Fibroblast of skin of left biceps (primary cell): Measurements from ENCODE around the gene IL17RE.

Source experiments
- DNase-seq, 2 experiments: peaks; one replicate each; pipeline ENCODE4 v3.0.0-alpha.2; 2013; ENCODE audit warnings: low read depth in 2 of 2

IL17RE gene

DNA sequence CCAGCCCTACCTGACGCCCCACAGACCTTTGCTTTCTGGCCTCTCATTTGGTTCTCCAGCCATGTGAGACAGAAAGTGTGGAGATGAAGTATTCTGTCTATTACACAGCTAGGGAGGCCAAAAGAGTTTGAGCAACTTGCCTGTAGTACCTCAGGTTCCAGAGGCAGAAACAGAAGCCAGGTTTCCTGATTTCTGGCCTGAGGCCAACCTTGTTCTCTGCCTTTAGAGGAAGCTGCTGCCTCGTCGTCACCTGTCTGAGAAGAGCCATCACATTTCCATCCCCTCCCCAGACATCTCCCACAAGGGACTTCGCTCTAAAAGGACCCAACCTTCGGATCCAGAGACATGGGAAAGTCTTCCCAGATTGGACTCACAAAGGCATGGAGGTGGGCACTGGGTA lies 3.8 kb downstream of the IL17RE start:
- DNase-seq: no peak

GRCh38 chr3:9908286-9908685 lies 5.6 kb downstream of the IL17RE start:
- DNase-seq: no peak

GRCh38 chr3:9909221-9910013 lies 6.8 kb downstream of the IL17RE start:
- no peak for DNase-seq

GRCh38 chr3:9911863-9912262 lies 9.2 kb downstream of the IL17RE start:
- DNase-seq: no peak

DNA sequence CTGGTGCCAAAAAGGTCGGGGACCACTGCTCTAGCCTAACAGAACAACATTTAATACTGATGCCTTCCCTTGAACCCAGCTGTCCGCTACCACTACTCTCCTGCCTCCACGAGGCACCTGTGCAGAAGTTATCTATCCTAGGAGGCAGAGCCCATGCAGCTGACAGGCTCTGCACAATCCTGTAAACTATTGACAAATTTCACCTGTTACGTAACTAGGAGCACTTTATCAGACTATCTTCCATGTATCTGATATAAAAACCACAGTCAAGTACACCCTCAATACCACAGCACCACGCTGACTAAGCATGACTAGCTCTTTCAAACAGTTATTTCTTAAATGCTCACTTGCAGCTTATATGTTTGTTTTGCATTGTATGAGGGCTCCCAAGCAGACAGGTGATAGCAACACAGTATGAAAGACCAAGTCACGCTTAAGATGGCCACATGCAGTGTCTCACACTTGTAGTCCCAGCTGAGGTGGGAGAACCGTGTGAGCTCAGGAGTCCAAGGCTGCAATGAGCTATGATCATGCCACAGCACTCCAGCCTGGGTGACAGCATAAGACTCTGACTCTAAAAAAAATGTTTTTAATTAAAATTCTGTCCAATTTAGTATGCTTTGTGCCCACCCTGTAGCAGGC lies 9.8 kb downstream of the IL17RE start:
- DNase-seq: no peak

- no peak for DNase-seq
Observed at GRCh38 chr3:9913601-9914000, 11.0 kb downstream of the IL17RE start.

DNA sequence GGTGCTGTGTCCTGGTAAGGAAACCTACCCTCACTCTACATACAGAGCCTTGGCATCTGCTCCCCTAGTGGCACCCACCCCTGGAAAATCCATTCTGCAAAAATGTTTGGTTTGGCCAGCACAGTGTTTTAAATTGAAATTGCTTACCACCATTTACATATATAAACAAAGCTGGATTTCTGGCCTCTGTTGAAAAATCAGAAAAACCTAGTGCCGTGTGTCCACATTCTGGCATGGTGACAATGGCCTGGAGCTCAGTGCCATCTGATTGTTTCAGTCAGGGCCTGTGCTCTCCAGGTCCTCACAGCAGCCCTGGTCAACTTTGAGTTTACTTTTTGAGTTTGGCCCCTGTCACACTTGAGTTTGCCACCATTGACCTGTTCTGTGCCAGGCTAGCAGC lies 11.4 kb downstream of the IL17RE start:
- DNase-seq: no peak

- no peak for DNase-seq
Observed at GRCh38 chr3:9914559-9915253, 12.1 kb downstream of the IL17RE start.

GRCh38 chr3:9915254-9916141 lies 12.8 kb downstream of the IL17RE start:
- DNase-seq: no peak

DNA sequence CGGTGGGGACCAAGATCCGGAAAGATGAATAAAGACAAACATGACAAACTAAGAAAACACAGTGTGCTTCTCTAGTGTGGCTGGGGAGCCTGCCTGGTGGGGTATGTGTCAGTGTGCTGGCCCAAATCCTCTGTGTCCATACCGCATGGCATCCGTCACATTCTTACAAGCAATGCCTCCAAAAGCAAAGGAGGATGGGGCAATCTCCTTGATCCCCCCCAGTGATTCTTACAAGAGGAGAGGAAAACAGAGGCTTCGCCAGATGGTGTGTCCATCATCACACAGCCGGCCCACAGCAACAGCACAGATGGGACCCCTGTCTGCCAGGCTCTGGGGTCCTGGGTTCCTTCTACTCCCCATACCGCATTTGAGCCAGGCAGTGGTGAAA lies 13.7 kb downstream of the IL17RE start:
- DNase-seq: no peak

DNA sequence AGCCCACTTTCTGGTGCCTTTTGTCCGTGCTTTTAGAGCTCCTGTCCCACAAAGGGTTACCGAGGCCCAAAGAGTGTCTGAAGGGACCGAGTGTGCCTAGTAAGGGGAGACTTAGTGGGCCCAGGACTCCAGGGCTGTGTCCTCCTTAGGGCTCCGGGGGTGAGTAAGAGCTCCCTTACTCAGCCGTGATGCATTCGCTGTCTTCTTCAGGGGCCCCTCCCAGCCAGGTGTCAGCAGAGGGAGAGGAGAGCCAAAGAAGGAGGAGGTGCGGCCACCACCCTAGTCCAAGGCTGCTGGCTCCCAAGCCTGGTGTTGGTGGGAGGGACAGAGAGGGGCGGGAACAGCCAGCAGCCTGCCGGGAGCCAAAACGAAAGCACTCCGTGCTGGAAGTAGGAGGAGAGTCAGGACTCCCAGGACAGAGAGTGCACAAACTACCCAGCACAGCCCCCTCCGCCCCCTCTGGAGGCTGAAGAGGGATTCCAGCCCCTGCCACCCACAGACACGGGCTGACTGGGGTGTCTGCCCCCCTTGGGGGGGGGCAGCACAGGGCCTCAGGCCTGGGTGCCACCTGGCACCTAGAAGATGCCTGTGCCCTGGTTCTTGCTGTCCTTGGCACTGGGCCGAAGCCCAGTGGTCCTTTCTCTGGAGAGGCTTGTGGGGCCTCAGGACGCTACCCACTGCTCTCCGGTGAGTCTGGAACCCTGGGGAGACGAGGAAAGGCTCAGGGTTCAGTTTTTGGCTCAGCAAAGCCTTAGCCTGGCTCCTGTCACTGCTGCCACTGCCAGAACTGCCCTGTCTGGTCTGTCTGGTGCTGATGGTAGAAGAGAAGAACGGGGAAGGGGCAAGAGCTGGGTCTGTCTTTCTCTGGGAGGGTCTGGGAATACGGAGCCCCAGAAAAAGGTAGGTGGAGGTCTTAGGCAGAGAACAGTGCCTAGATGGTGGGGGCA lies 14.4 kb downstream of the IL17RE start, which contains the start of gene IL17RC:
Gene IL17RC (plus strand): TSS at position 365 of the 947 bp plus-strand sequence. CDS start 218 bp downstream, at position 583.
- DNase-seq: peak in 1 of 2 experiments; percentile 47

GRCh38 chr3:9917820-9918219 lies 15.2 kb downstream of the IL17RE start:
- no peak for DNase-seq

DNA sequence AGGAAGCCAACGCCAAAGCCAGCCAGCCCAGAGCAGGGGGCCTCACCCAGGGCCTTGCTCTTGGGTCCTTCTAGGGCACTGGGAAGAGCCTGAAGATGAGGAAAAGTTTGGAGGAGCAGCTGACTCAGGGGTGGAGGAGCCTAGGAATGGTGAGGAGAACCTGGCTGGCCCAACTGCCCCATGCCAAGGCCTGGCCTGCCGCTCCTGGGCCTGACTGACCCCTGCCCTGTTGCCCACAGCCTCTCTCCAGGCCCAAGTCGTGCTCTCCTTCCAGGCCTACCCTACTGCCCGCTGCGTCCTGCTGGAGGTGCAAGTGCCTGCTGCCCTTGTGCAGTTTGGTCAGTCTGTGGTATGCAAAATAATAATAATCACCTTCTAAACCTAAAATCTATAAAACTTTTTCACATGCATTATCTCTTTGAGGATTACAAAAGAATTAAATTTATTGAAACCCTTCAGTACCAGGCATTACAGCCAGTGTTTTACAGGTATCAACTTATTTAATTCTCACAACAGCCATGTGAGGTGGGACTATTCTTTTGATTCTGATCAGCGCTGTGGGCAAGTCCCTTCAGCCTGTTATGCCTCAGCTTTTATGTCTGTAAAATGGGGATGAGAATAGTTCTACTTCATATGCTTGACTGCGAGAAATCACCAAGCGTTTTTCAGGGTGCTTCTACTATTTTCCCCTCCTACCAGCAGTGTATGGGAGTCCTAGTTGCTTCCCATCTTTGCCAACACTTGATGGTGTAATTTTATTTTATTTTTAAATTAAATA lies 15.8 kb downstream of the IL17RE start:
- DNase-seq: no peak

DNA sequence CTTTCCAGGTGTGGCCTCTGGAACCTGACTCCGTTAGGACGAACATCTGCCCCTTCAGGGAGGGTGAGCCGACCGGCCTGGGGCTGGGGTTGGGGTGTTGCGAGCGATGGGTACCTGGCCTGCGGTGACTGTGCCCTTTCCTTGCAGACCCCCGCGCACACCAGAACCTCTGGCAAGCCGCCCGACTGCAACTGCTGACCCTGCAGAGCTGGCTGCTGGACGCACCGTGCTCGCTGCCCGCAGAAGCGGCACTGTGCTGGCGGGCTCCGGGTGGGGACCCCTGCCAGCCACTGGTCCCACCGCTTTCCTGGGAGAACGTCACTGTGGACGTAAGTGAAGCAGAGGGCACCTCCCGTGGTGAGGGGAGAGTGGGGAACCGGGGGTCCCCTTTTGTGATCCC lies 25.5 kb downstream of the IL17RE start:
- no peak for DNase-seq

DNA sequence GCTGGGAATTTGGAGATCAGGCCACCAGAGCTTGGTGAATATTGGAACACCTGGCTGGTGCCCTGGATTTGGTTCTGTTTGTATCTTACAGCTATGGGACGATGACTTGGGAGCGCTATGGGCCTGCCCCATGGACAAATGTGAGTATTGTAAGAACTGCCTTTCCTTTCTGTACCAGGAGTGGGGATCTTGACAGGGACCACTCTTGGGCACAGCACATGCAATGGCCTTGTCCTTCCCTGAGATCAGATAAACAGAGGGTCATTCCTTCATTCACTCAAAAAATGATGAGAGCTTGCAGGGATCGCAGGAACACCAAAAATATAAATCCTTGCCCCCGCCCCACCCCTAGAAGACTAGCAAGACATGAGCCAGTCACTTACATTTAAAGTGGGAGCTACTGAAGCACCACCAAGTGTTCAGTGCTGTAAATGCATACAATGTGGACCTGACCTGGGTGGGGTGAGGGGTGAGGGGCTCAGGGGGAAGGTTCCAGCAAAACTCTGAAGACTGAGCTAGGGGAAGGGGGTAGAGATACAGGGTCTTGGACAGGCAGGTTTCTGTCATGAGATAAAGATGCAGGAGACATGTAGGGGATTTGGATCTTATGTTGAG lies 28.3 kb downstream of the IL17RE start:
- DNase-seq: no peak

GRCh38 chr3:9932535-9932842 lies 29.8 kb downstream of the IL17RE start:
- DNase-seq: no peak

- no peak for DNase-seq
Observed at GRCh38 chr3:9932843-9933560, 30.4 kb downstream of the IL17RE start.

- peak; percentile 52 to 62 for DNase-seq
Observed at GRCh38 chr3:9933561-9934234, 31.1 kb downstream of the IL17RE start, which contains the start of gene CRELD1. Gene CRELD1, plus strand, starts transcription at chr3:9933834. Its CDS starts 605 bp downstream, at chr3:9934439.
